Suppressor macrophage treated with lipopolysaccharide for 1 hour (primary cell): ENCODE measurements around the gene POC1B.

Source experiments
- DNase-seq, 3 donors: peaks; one replicate each; pipeline ENCODE4 v3.0.0-alpha.2; 2020 to 2022

Gene POC1B

GRCh38 chr12:89538897-89539296 is 13.1 kb upstream of the POC1B start:
- no peak for DNase-seq

GRCh38 chr12:89537389-89537788 is 11.5 kb upstream of the POC1B start:
- DNase-seq, result no peak

- DNase-seq, result peak; percentile 49 to 78 (median 71)
These were observed 3.9 kb upstream of the POC1B start for GRCh38 chr12:89529738-89530137.

GRCh38 chr12:89528434-89528833 is 2.6 kb upstream of the POC1B start:
- DNase-seq, result no peak

GRCh38 chr12:89525305-89525823 is 483 bp downstream of the POC1B start:
- peak; percentile 41 to 68 (median 44) for DNase-seq

- DNase-seq, result peak; percentile 92 to 94 (median 94)
These were observed 1.1 kb downstream of the POC1B start, which contains the start of gene GALNT4 for GRCh38 chr12:89524541-89525304. Gene GALNT4 (minus strand): TSS chr12:89524796. CDS start chr12:89524549, 247 bp downstream.

- DNase-seq, result no peak
These were observed 1.9 kb downstream of the POC1B start for GRCh38 chr12:89523843-89524540.

GRCh38 chr12:89523393-89523792 is 2.5 kb downstream of the POC1B start:
- DNase-seq, result no peak

GRCh38 chr12:89521364-89522223 is 4.3 kb downstream of the POC1B start:
- peak in 1 of 3 donors; percentile 22 for DNase-seq

GRCh38 chr12:89517720-89518119 is 8.1 kb downstream of the POC1B start:
- DNase-seq, result no peak

- no peak for DNase-seq
These were observed 9.2 kb downstream of the POC1B start for GRCh38 chr12:89516633-89517032.

- peak; percentile 61 to 84 (median 76) for DNase-seq
These were observed 11.1 kb downstream of the POC1B start for GRCh38 chr12:89514751-89515150.

GRCh38 chr12:89513544-89513943 is 12.3 kb downstream of the POC1B start:
- no peak for DNase-seq

GRCh38 chr12:89507015-89507824 is 18.6 kb downstream of the POC1B start:
- no peak for DNase-seq

- no peak for DNase-seq
These were observed 19.8 kb downstream of the POC1B start for GRCh38 chr12:89506050-89506449.

GRCh38 chr12:89504560-89505346 is 21.1 kb downstream of the POC1B start:
- DNase-seq, result no peak

GRCh38 chr12:89501793-89502192 is 24.1 kb downstream of the POC1B start:
- no peak for DNase-seq

- DNase-seq, result no peak
These were observed 26.0 kb downstream of the POC1B start for GRCh38 chr12:89499857-89500256.

GRCh38 chr12:89497467-89497866 is 28.4 kb downstream of the POC1B start:
- no peak for DNase-seq

- DNase-seq, result no peak
These were observed 28.8 kb downstream of the POC1B start for GRCh38 chr12:89497005-89497404.
